ENCODE results near the gene HOXA9.

DNA sequence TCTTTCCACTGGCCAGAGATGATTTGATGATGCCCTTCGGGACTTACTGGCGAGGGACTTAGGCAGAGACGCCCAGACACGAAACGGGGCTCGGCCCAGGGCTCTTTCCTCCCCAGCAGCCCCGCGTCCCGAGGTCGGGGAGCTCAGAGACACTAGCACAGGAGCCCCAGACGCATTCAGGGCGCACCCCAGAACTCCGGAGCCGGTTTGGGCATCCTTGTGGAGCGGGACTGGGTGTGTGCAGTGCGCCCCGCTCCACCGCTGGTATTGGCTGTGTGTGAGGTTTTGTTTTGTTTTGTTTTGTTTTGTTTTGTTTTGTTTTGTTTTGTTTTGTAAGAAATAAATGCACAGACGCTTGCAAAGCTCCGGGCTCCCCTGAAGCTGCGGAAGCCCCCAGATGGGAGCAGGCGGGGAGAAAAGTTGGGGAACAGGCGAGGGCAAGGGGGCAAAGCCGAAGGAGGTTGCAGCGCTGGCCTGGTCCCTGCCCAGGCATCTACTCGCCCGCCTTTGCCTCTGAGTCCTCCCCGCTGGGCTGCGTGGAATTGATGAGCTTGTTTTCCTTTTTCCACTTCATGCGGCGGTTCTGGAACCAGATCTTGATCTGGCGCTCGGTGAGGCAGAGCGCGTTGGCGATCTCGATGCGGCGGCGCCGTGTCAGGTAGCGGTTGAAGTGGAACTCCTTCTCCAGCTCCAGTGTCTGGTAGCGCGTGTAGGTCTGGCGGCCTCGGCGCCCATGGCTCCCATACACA, 20.0 kb downstream of the HOXA9 start:
- TF ChIP-seq POLR2A (IDR thresholded peaks at IDR 0.05) (no peak), POLR2AphosphoS5 (IDR thresholded peaks at IDR 0.05) (no peak), EP300 (IDR thresholded peaks at IDR 0.05) (no peak)
- TF ChIP-seq, protein P1, sequence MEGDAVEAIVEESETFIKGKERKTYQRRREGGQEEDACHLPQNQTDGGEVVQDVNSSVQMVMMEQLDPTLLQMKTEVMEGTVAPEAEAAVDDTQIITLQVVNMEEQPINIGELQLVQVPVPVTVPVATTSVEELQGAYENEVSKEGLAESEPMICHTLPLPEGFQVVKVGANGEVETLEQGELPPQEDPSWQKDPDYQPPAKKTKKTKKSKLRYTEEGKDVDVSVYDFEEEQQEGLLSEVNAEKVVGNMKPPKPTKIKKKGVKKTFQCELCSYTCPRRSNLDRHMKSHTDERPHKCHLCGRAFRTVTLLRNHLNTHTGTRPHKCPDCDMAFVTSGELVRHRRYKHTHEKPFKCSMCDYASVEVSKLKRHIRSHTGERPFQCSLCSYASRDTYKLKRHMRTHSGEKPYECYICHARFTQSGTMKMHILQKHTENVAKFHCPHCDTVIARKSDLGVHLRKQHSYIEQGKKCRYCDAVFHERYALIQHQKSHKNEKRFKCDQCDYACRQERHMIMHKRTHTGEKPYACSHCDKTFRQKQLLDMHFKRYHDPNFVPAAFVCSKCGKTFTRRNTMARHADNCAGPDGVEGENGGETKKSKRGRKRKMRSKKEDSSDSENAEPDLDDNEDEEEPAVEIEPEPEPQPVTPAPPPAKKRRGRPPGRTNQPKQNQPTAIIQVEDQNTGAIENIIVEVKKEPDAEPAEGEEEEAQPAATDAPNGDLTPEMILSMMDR (IDR thresholded peaks at IDR 0.05), result no peak
